Renal cortex interstitium (tissue), 11 donors: ENCODE data around the gene MFAP3L. TPM values are rescaled to one million over a fixed set of nuclear protein-coding genes. Genes with fewer than 3 reads are reported as not detected.
"Not testable (repeated sequence)": the region's sequence is repeated elsewhere in the genome, so short reads cannot be mapped to it uniquely, and the experiment has no call there.

ENCODE experiments used
- DNase-seq, 11 donors: peaks; one replicate each; pipeline ENCODE4 v3.0.0-alpha.2; 2013; ENCODE audit warnings: low read depth in 9 of 11, low spot score in 4 of 11; ENCODE audit errors: extremely low read depth in 1 of 11
- polyA plus RNA-seq, 3 donors: library from polyadenylated mRNA; unstranded; fragments of 120-200 nt; gene quantifications; one replicate each; pipeline ENCODE4 v1.2.1, GENCODE V29; 2013; ENCODE audit not compliant: insufficient read length in 3 of 3

MFAP3L gene
- polyA plus RNA-seq, 3 donors: 19.0 to 20.5 (median 20.4) TPM

DNA sequence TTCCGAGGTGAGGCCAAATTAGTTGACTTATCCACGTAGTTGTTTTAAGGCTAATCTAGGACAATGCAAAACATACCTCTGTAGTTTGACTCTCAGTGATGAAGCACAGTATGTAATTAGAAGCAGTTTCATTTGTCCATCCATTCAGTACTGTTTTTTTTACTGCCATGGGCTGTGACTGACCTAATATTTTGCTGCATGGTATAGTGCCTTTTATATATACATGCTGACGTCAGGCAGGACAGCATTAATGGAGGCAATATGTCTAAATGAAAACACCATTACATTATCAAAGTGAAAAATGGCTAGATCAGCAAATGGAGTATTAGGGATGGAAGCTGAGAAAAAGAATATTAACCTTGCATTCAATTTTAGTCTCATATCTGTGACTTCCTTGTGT is 66.9 kb downstream of the MFAP3L start:
- DNase-seq: no peak

DNA sequence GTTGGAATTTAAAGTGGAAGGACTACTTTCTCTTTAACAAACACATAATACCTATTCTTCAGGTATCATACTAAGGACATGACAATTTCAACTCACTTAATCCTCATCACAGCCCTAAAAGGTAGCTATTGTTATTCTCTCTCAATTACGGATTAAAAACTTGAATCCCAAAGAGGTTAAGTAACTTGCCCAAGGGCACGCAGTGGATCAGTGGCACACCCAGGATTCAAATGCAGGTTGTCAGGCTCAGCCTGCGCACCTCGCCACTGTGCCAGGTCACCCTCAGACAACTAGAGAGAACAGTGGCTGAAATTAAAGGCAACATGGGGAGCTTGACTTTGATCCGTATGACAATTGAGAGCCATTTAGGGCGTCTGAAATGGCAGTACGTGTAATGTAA is 67.6 kb downstream of the MFAP3L start:
- no peak for DNase-seq

DNA sequence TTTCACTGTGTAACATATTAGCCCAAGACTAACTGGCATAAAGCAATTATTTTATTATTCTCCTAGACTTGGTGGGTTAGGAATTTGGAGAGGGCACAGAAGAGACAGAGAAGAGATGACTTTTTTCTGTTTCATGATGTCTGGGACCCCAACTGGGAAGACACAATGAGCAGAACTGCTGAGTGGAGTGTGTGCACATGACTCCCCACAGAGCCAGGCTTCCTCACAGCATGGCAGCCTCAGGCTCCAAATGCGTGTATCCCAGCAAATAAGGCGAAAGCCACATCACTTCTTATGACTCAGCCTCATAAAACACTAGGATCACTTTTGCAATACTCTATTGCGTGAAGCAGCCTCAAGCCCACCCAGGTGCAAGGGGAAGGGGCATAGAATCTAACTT is 68.4 kb downstream of the MFAP3L start:
- no peak for DNase-seq

DNA sequence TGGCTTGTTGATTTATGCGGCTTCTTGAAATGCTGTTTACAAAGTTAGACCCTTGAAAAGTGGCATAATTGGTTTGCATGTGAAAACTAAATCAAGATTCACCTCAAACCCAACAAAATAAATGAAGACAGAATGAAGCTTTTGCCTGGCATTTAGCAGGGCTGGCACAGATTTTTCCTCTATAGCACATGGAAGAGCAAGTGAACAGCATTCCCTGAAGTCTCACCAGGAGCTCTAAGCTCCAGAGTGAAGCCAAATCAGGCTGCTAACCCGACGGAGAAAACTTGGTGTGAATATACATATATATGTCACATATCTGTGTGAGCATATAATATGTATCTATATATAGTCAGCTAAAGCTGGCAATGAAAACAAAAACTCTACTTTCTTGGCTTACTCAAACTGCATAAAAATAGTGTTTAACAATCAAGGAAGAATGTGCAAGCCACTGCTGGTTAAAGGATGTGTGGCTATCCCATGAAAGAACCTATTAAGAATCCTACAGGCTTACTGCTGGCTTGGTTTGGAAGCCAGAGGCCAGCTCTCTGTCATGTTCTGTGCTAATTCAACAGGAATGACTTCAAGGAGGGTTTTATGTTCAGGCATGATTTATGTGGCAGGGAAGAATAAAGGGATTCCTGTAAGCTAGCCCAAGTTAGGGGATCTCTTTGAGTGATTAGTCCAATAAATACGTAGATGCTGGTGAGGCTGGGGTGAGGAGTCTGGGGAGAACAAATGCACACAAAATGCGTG is 69.9 kb downstream of the MFAP3L start:
- DNase-seq: peak in 4 of 11 donors; percentile 29 to 54 (median 48)

DNA sequence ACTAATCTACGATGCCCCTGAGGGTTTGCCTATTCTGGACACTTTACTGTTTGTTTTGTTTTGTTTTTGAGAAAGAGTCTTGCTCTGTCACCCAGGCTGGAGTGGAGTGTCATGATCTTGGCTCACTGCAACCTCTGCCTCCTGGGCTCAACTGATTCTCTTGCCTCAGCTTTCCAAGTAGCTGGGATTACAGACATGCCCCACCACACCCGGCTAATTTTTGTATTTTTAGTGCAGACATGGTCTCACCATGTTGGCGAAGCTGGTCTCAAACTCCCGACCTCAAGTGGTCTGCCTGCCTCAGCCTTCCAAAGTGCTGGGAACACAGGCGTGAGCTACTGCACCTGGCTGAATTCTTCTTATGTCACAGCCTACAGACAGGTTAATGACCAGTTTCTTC is 70.7 kb downstream of the MFAP3L start:
- no peak for DNase-seq

DNA sequence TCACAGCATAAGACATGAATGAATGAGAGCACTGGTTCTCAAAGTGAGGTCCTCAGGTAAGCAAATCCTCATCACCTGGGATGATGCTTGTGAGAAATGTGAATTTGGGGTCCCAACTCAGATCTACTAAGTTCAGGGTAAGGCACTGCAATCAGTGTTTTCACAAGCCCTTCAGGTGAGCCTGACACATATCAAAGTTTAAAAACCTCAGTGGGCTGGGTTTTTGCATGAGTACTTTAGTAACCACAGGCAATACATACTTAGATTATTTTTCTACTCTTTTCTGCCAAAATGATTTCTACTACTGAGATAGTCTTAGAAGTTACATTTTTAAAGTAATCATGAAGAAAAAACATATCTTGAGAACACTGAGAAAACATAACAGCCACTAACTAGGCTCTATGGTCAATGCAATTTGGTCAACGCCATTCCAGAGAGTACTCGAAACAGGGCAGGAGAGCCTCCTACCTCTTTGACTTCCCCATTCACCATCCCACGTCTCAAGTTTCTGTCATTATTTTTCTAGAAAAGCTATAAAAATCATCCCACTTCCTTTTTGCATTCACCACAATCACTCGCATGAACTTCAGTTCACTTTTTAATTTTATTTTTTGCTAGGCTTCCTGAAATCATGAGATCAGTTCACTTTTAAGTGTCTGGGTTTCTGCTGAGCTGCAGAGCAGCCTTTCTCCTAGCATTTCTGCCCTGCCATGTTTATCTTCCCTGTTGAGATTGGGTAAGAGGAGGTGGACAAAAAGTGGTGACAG is 73.8 kb downstream of the MFAP3L start:
- no peak for DNase-seq

DNA sequence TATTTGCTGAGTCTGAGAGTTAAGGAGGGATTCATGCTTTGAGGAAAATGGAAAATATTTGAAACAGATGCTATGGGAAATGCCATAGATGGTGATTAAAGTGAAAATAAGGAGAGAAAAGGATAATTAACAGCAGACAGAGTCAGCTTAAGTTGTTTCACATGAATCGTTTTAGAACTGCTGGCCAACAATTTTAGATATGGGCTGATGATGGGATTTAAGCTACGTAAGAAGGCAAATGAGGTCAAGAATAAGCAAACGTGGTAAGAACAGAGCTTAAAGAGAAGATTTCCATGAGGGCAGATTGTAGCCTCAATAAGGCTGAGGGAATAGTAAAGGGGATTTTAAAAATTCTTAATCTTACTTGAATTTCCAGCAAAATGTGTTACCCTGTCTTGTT is 77.9 kb downstream of the MFAP3L start:
- DNase-seq: no peak

DNA sequence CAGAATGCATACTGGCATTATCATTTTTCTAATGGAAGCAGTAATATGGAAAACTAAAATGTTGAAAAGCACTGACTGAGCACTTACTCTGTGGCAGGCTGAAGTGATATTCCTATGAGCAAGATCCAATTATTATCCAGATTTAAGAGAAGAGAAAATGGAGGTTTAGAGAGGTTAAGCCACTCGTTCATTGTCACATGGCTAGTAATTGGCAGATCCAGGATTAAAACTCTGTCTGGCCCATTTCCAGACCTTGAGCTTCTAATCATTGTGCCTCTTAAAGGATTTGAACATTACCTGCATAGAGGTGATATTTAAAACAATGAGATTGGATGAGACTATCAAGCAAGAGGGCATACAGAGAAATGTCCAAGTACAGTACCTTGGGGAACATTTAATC is 80.6 kb downstream of the MFAP3L start:
- no peak for DNase-seq

DNA sequence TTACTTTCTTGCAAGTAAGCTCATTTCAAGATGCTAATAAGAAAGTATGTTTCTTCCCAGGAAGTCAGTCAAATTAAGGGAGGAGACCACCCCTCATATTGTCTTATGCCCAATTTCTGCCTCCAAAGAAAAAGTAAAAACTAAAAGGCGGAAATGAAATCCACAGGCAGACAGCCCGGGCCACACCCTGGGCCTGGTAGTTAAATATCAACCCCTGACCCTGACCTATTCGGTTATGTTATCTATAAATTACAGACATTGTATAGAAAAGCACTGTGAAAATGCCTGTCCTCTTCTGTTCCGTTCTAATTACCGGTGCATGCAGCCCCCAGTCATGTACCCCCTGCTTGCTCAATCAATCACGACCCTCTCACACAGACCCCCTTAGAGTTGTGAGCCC is 82.6 kb downstream of the MFAP3L start:
- DNase-seq: not testable (repeated sequence)

DNA sequence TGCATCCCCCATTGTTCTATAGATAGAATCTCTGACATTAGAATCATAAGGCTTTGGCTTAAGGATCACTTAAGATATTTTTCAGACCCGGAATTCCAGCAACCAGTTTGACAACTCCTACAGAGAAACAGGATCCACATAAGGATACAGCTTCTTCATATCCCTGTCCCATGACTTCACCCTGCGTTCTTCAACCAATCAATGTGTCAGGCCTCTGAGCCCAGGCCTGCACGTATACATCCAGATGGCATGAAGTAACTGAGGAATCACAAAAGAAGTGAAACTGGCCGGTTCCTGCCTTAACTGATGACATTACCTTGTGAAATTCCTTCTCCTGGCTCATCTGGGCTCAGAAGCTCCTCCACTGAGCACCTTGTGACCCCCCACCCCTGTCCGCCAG is 85.1 kb downstream of the MFAP3L start:
- DNase-seq: no peak

DNA sequence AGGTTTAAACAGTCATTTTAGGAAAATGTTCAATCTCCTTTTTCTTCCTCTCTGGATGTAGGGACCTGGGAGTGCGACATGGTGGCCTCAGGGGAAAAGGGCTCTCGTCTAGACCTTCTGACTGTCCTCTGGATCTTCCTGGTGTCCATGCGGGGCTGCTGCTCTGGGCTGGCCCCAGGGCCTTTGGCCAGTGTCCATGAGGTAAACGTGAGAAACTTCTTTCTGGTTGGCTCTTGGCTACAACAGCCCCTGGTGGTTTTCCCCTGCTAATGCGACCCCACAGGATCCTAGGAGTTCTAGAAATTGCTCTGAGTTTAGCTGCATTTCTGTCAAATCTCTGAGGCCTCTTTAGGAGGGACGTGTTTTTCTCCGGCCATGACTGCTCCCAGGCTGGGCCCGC is 85.7 kb downstream of the MFAP3L start:
- no peak for DNase-seq

Other genes starting within 250 kb of the MFAP3L start
- 10 to 100 TPM; 25.0 to 31.1 (median 28.4) TPM for gene AADAT, start 63.6 kb upstream of the MFAP3L start, polyA plus RNA-seq